Karpas-422 (cell line): ENCODE data around the gene CETP. TPM values are rescaled to one million over a fixed set of nuclear protein-coding genes. Genes with fewer than 3 reads are reported as not detected.

ENCODE experiments used
- DNase-seq: peaks from one replicate; pipeline ENCODE4 v3.0.0-alpha.2; 2015
- H2AFZ ChIP-seq: fragments of 200-600 bp; sonication (generic); 2 replicates; pipeline ENCODE4 v1.6.1; 2014; ENCODE audit warnings: antibody characterized with exemption, low read length, mixed read lengths
- H3K27ac ChIP-seq: fragments of 200-600 bp; sonication (generic); 2 replicates; pipeline ENCODE4 v1.5.1; 2014; ENCODE audit warnings: mild to moderate bottlenecking, low read length, moderate library complexity
- H3K27me3 ChIP-seq: fragments of 200-600 bp; sonication (generic); 2 replicates; pipeline ENCODE4 v1.6.1; 2014; ENCODE audit warnings: low read length, mixed read lengths
- H3K36me3 ChIP-seq: fragments of 200-600 bp; sonication (generic); 2 replicates; pipeline ENCODE4 v1.6.1; 2014; ENCODE audit warnings: low read length, mixed read lengths; ENCODE audit not compliant: insufficient read depth
- H3K4me1 ChIP-seq: fragments of 200-600 bp; sonication (generic); 2 replicates; pipeline ENCODE4 v1.6.1; 2014; ENCODE audit warnings: mild to moderate bottlenecking, low read length, mixed read lengths
- H3K4me2 ChIP-seq: fragments of 200-600 bp; sonication (generic); 2 replicates; pipeline ENCODE4 v1.6.1; 2014; ENCODE audit warnings: low read length, low read depth, mild to moderate bottlenecking; ENCODE audit not compliant: poor library complexity, severe bottlenecking
- H3K4me3 ChIP-seq: fragments of 200-600 bp; sonication (generic); 2 replicates; pipeline ENCODE4 v1.5.1; 2014; ENCODE audit warnings: mild to moderate bottlenecking, antibody characterized with exemption, low read length, mixed read lengths
- H3K79me2 ChIP-seq: fragments of 200-600 bp; sonication (generic); 2 replicates; pipeline ENCODE4 v1.6.1; 2014; ENCODE audit warnings: mild to moderate bottlenecking, low read length, mixed read lengths
- H3K9ac ChIP-seq: fragments of 200-600 bp; sonication (generic); 2 replicates; pipeline ENCODE4 v1.6.0; 2014; ENCODE audit warnings: low read length
- H3K9me2 ChIP-seq: fragments of 200-600 bp; sonication (generic), shearing (Covaris generic); replicated peaks from 2 replicates; pipeline ENCODE4 v1.6.0; 2014; ENCODE audit warnings: mild to moderate bottlenecking, low read length, moderate library complexity; ENCODE audit not compliant: insufficient read depth
- H3K9me3 ChIP-seq: fragments of 300-700, 200-600 bp; sonication (generic); 2 replicates; pipeline ENCODE4 v1.6.1; 2014; ENCODE audit warnings: low read length, mixed read lengths
- H4K20me1 ChIP-seq: fragments of 200-600 bp; sonication (generic); 2 replicates; pipeline ENCODE4 v1.6.1; 2014; ENCODE audit warnings: mild to moderate bottlenecking, antibody characterized with exemption, low read length, low read depth; ENCODE audit not compliant: insufficient read depth
- total RNA-seq: library from RNA; depleted of rRNA; stranded (reverse); fragments of >200 nt; shearing (Covaris generic); gene quantifications from 2 replicates; pipeline ENCODE4 v1.2.3, GENCODE V29; 2014; ENCODE audit warnings: low replicate concordance

Gene CETP
- total RNA-seq, 1 experiment from 2014 or later: 0.48 TPM

DNA sequence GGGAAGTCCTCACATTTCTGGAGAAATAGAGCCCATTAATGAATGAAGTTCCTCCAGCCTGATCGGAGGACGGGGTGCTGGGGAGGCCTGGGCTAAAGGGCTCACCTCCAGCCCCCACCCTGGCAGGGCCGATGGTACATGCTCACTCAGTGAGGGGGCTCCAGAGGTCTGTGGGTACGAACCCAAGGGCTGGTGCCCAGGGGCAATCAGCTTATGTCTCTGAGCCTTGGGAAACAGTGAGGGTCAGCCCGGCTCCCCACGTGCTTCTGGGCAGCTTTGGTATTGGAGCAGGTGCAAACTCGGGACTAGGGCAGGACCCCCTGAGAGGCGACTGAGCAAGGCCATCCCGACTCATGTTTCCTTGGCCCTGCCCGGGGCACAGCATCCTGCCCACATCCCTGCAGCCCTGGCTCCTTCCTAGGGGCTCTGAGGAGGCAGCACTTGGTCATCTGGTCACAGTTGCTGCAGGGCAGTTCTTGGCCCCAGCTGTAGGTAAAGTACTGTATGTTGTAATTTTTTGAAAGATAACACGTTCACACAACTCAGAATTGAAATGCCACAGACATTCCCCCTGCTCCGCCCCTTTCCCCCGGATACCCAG, 969 bp upstream of the CETP start:
- Histone ChIP-seq H3K4me3 (no peak overlapping the region), H3K4me1 (peaks cover 15% of the 10 kb centered on the region), H4K20me1 (no peaks in the 10 kb centered on the region), H3K36me3 (no peaks in the 10 kb centered on the region), H3K27ac (no peak overlapping the region), H3K9me3 (no peaks in the 10 kb centered on the region), H3K79me2 (no peaks in the 10 kb centered on the region), H3K4me2 (no peak overlapping the region), H3K9ac (no peak overlapping the region), H3K27me3 (no peaks in the 10 kb centered on the region), H2AFZ (no peak overlapping the region), H3K9me2 (no peaks in the 10 kb centered on the region)
- DNase-seq: no peak

DNA sequence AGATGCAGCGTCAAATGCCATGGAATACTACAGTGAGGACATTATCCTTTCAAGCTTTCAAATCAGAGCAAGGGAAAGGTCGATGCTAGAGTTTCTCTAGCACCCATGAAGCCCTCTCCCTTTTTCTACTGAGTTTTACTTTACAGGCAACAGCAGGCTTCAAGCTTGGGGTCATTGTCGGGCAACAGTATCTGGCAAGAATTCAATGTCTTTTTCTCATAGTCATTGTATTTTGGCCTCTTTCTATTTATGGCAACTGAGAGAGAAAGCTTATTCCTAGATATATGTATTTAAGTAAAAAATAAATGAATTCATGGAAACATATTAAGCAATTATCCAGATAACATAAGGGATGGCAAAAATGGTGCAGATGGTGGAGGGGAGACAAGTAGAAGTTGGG, 364 bp upstream of the CETP start:
- Histone ChIP-seq H3K36me3 (no peaks in the 10 kb centered on the region), H3K4me1 (peaks cover 20% of the 10 kb centered on the region), H3K4me3 (no peak overlapping the region), H3K9ac (no peak overlapping the region), H4K20me1 (no peaks in the 10 kb centered on the region), H3K4me2 (no peak overlapping the region), H3K9me3 (no peaks in the 10 kb centered on the region), H3K27ac (no peak overlapping the region), H2AFZ (no peak overlapping the region), H3K27me3 (no peaks in the 10 kb centered on the region), H3K79me2 (no peaks in the 10 kb centered on the region), H3K9me2 (no peaks in the 10 kb centered on the region)
- DNase-seq: no peak

DNA sequence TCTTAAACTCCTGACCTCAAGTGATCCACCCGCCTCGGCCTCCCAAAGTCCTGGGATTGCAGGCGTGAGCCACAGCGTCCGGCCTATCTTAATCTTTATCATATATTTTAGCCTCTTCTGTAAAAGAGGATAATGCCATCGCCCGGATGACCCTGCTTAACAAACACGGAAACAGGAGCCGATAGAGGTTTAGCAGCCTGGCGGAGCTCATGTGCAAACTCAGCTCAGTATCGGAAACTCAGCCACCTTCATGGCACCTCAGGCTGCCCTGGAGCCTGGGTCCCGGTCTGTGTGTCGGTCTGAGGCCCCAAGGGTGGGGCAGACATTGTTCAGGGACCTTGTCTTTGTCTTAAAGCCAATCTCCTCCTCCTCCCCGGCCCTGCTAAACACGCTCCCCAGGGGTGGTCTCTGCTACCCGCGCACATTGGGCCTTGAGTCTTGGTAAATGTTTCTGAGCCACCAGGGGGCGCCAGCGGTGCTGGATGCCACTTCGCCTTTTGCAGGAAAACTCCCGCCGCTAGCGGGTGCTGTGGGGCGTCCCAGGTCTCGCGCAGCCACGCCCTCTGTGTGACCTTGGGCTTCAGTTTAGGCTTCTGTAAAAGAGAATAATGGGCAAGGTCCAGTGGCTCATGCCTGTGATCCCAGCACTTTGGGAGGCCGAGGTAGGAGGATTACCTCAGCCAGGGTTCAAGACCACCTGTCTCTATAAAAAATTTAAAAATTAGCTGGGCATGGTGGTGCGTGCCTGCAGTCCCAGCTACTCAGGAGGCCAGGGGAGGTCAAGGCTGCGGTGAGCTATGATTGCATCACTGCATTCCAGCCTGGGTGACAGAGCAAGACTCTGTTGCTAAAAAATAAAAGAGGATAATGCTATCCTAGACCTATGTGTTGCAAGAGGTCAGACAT, 2.7 kb downstream of the CETP start:
- Histone ChIP-seq H3K9me2 (no peaks in the 10 kb centered on the region), H3K27me3 (no peaks in the 10 kb centered on the region), H3K9ac (no peak overlapping the region; the same call in 1 of the 2 replicates), H3K4me2 (no peak overlapping the region), H3K9me3 (no peaks in the 10 kb centered on the region), H2AFZ (peak overlapping the region; percentile 38; the same call in 1 of the 2 replicates), H3K4me3 (no peak overlapping the region), H3K36me3 (no peaks in the 10 kb centered on the region), H3K4me1 (peaks cover 20% of the 10 kb centered on the region), H3K27ac (peak overlapping the region; percentile 38), H3K79me2 (no peaks in the 10 kb centered on the region), H4K20me1 (no peaks in the 10 kb centered on the region)
- DNase-seq: peak; percentile 98

DNA sequence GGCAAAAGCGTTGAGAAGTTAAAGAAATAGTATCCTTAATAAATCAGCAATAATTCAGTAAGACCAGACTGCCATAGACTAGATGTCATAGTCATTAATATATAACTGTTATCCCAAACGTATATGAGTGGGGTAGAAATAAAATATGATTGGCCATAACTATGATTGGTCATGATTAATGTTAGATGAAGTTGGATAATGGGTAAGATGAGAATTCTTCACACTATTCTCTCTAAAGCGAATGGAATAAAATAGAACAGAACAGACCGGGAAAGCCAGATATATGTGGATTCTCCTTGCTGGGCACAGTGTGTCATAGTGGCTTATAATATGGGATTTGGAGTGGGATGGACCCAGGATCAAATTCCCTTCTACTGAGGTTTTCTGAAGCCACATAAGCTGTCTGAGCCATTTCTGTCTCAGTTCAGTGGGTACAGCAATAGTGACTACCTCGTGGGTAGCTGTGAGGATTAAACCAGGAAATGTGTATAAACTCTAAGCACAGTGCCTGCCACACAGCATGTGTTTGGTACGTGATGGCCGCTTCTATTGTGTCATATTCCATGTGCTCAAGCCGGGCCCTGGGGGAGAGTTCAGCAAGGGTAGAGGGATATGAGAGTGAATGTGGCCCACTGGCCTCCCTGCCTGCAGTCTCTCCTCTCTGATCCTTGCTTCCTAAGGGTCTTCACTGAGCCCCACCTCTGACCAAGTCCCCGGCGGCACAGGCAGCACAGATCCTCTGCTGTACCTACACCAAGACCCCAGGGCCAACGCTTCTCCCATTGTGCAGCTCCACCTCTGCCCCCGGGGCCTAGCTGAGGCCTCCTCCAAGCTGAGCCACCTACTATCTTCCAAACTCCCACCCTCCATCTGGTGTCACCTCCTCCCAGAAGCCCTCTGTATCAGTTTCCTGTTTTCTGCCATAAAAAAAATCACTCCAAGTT, 3.7 kb downstream of the CETP start:
- Histone ChIP-seq H3K36me3 (no peaks in the 10 kb centered on the region), H4K20me1 (no peaks in the 10 kb centered on the region), H3K4me2 (no peak overlapping the region), H3K9ac (peak overlapping the region; percentile 10; the same call in 1 of the 2 replicates), H3K79me2 (no peaks in the 10 kb centered on the region), H3K4me1 (peaks cover 23% of the 10 kb centered on the region), H3K4me3 (no peak overlapping the region), H3K27ac (peak overlapping the region; percentile 38), H2AFZ (peak overlapping the region; percentile 39; the same call in 1 of the 2 replicates), H3K9me2 (no peaks in the 10 kb centered on the region), H3K9me3 (no peaks in the 10 kb centered on the region), H3K27me3 (no peaks in the 10 kb centered on the region)
- no peak for DNase-seq

DNA sequence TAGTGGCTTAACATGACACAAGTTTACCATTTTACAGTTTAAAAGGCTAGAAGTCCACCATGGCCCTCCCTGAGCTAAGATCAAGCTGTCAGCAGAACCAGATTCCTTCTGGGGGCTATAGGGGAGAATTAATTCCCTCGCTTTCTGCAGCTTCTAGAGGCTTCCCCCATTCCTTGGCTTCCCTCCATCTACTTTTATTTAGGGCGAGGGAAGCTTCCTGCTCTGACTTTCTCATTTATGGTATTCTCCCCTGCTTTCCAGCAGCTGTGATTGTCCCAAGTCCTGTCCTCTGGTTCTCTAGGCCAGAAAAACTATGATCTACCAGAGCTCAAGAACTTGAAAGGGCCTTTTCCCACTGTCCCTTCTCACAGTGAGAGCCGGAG, 4.3 kb downstream of the CETP start:
- H3K9me3 ChIP-seq: no peaks in the 10 kb centered on the region
- no peaks in the 10 kb centered on the region for H3K9me2 ChIP-seq
- H3K4me3 ChIP-seq: no peak overlapping the region
- no peaks in the 10 kb centered on the region for H3K27me3 ChIP-seq
- no peaks in the 10 kb centered on the region for H3K79me2 ChIP-seq
- no peaks in the 10 kb centered on the region for H3K36me3 ChIP-seq
- H4K20me1 ChIP-seq: no peaks in the 10 kb centered on the region
- no peak for DNase-seq
- H3K4me1 ChIP-seq: peaks cover 29% of the 10 kb centered on the region
- H3K4me2 ChIP-seq: no peak overlapping the region
- 0 out of 2 replicates have a peak overlapping the region, but pooled peaks have one; percentile 38 for H3K27ac ChIP-seq
- peak overlapping the region; percentile 39; the same call in 1 of the 2 replicates for H2AFZ ChIP-seq
- peak overlapping the region; percentile 10; the same call in 1 of the 2 replicates for H3K9ac ChIP-seq

DNA sequence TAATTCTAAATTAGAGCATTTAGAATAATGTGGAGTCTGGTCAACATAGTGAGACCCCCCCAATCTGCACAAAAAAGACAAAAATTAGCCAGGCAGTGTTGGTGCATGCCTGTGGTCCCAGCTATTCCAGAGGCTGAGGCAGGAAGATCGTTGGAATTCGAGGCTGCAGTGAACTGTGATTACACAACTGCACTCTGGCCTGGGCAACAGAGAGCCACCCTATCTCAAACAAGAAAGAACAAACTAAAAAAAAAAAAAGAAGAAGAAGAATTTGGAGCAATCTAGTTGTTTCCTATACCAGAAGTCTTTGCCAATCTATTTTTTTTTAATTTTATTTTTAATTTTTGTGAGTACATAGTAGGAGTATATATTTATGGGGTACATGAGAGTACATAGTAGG, 6.0 kb downstream of the CETP start:
- Histone ChIP-seq H3K9me3 (no peaks in the 10 kb centered on the region), H3K4me1 (peaks cover 46% of the 10 kb centered on the region)

DNA sequence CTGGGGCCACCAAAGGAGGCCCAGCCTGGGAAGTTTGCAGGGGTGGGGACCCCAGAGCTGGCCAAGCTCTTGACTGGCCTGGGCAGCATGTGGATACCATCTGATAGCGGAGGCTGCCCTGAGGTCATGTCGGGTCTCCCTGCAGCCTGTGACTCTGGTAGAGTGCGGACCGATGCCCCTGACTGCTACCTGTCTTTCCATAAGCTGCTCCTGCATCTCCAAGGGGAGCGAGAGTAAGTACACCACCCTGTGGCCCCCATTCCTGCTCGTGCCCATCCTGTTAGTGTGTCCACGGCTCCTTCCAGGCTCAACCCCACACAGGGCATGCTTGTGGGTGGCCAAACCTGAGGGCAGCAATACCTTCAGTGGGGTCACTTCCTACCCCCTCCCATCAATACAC, 8.0 kb downstream of the CETP start:
- Histone ChIP-seq H3K27me3 (no peaks in the 10 kb centered on the region), H3K4me1 (peaks cover 62% of the 10 kb centered on the region)

More for the DNA sequence above, 6.0 kb downstream of the CETP start:
- Histone ChIP-seq H3K79me2 (no peaks in the 10 kb centered on the region), H3K27me3 (no peaks in the 10 kb centered on the region), H4K20me1 (no peaks in the 10 kb centered on the region), H3K27ac (no peak overlapping the region), H3K36me3 (no peaks in the 10 kb centered on the region), H3K4me3 (no peak overlapping the region), H3K9me2 (no peaks in the 10 kb centered on the region), H3K9ac (no peak overlapping the region), H3K4me2 (no peak overlapping the region), H2AFZ (no peak overlapping the region)
- DNase-seq: no peak

More for the DNA sequence above, 8.0 kb downstream of the CETP start:
- Histone ChIP-seq H3K27ac (no peak overlapping the region), H3K4me3 (no peak overlapping the region), H3K4me2 (no peak overlapping the region), H3K9me2 (no peaks in the 10 kb centered on the region), H3K36me3 (no peaks in the 10 kb centered on the region), H2AFZ (no peak overlapping the region), H3K79me2 (no peaks in the 10 kb centered on the region), H4K20me1 (no peaks in the 10 kb centered on the region), H3K9me3 (no peaks in the 10 kb centered on the region), H3K9ac (no peak overlapping the region)
- DNase-seq: no peak
